ENCODE data around the gene FAM13A. TPM values are rescaled to one million over a fixed set of nuclear protein-coding genes. Genes with fewer than 3 reads are reported as not detected.

Gene FAM13A
- total and polyA plus RNA-seq, 10 of the 15 experiments (the other 5 are each of a cell fraction or from before 2014, with no cell fraction given), result 0.05 to 1.8 (median 0.27) TPM; not detected in 1

- TF ChIP-seq BHLHE40 (IDR thresholded peaks at IDR 0.05; ENCODE audit: borderline replicate concordance in 1 of 2, low read depth in 2 of 2, low read length in 1 of 2), result no peak
- no peak for TF ChIP-seq MTA3 (IDR thresholded peaks at IDR 0.05; ENCODE audit: borderline replicate concordance, low read length)
- TF ChIP-seq NFYA (IDR thresholded peaks at IDR 0.05; ENCODE audit: borderline replicate concordance, low read depth, low read length), result no peak
- TF ChIP-seq SUPT20H (IDR thresholded peaks at IDR 0.05; ENCODE audit: borderline replicate concordance, control insufficient read depth, low read depth, low read length), result no peak
- no peak for TF ChIP-seq IRF3 (IDR thresholded peaks at IDR 0.05)
- TF ChIP-seq NRF1 (conservative IDR thresholded peaks at IDR 0.05; ENCODE audit: low read depth, low read length), result no peak
Observed at GRCh38 chr4:88937081-88937480, 119.9 kb downstream of the FAM13A start (continued).

- no peaks in the 10 kb centered on the region for H4K20me1 ChIP-seq (ENCODE audit: control insufficient read depth, insufficient read depth)
- FAIRE-seq (no peak), ATAC-seq (no peak), DNase-seq (ENCODE audit: low read depth, low spot score) (no peak)
- intact Hi-C loops (cut with micrococcal nuclease; ENCODE audit: unreplicated experiment) (no loop called here), in situ Hi-C loops (cut with MboI) (no loop called here)
- no peaks in the 10 kb centered on the region for H3K27me3 ChIP-seq (replicated peaks in 1 of 2; ENCODE audit: control insufficient read depth in 2 of 2, insufficient read depth in 2 of 2, low read length in 1 of 2)
- H3K4me3 ChIP-seq, result no peak overlapping the region
- no peak for TF ChIP-seq MEF2A (IDR thresholded peaks at IDR 0.05; ENCODE audit: insufficient read depth, low read depth, low read length)
- TF ChIP-seq NFIC (IDR thresholded peaks at IDR 0.05; ENCODE audit: low read depth, low read length), result no peak
- TF ChIP-seq ZBTB40 (IDR thresholded peaks at IDR 0.05; ENCODE audit: borderline replicate concordance), result no peak
- TF ChIP-seq SKIL (IDR thresholded peaks at IDR 0.05; ENCODE audit: low read depth, poor library complexity, severe bottlenecking), result no peak
- SMC1A ChIA-PET (ENCODE audit: uncharacterized antibody, unreplicated experiment), result interaction anchor here (0.5 to 1.2 kb wide), 2 partner anchors 12 to 33 kb away, joined by 3 read pairs; no protein-coding TSS in a partner anchor
- 0% methylated on average over 3 of the region's 3 CpGs for WGBS (ENCODE audit: insufficient coverage, insufficient replicate concordance, low lambda C conversion rate, missing lambda C conversion rate)
- H3K4me1 ChIP-seq (ENCODE audit: control insufficient read depth, insufficient read depth, low read length), result no peaks in the 10 kb centered on the region
- no peak overlapping the region for H3K4me2 ChIP-seq (ENCODE audit: control insufficient read depth, insufficient read depth)
- no peaks in the 10 kb centered on the region for H3K79me2 ChIP-seq (ENCODE audit: control insufficient read depth, insufficient read depth, low read length)
- CTCF ChIA-PET, result interaction anchor here (1.1 kb wide), 1 partner anchor 17 kb away, joined by 5 read pairs; no protein-coding TSS in a partner anchor
- H3K27ac ChIP-seq (ENCODE audit: control insufficient read depth, insufficient read depth), result no peak overlapping the region
- H3K36me3 ChIP-seq (ENCODE audit: control insufficient read depth in 2 of 2, insufficient read depth in 2 of 2, low read length in 1 of 2), result no peaks in the 10 kb centered on the region
- no peaks in the 10 kb centered on the region; the same call in 2 of the 3 replicates for H3K9me3 ChIP-seq (replicated peaks; ENCODE audit: control insufficient read depth, insufficient read depth, low read length)
- no peak overlapping the region for H2AFZ ChIP-seq (ENCODE audit: control insufficient read depth, low read depth, low read length)
- H3K9ac ChIP-seq (ENCODE audit: control insufficient read depth, insufficient read depth, low read length), result no peak overlapping the region
- RAD21 ChIA-PET (ENCODE audit: unreplicated experiment), result no interaction called here
- BruUV-seq (replicated peaks), result no TSS peak
- POLR2A ChIA-PET, result interaction anchor here (0.5 kb wide), 1 partner anchor 11 kb away, joined by 3 read pairs; no protein-coding TSS in a partner anchor
Observed at GRCh38 chr4:88933414-88934160, 123.4 kb downstream of the FAM13A start.

All from GM12878 (cell line).